ENCODE results near the gene HOXD8.

HOXD8 gene

DNA sequence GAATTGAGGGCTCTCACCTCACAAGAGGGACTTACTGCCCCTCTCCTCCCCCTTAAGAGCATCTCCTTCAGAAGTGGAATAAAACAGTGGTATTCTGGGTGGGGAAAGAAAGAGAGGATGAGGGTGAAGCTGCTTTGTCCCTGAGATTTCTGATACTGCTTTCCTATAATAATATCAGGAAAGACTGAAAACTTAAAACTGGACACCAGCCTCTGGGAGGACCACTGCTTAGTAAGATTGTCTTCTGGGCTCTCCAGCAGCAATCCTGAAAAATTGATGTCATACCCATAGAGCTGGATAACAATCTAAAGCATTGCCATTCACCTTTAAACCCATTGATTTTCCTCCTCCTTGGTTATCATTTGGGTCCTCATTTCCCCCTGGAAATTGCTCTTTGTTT lies 17.1 kb downstream of the HOXD8 start:
- DNase-seq (ENCODE audit: low spot score) = no peak

DNA sequence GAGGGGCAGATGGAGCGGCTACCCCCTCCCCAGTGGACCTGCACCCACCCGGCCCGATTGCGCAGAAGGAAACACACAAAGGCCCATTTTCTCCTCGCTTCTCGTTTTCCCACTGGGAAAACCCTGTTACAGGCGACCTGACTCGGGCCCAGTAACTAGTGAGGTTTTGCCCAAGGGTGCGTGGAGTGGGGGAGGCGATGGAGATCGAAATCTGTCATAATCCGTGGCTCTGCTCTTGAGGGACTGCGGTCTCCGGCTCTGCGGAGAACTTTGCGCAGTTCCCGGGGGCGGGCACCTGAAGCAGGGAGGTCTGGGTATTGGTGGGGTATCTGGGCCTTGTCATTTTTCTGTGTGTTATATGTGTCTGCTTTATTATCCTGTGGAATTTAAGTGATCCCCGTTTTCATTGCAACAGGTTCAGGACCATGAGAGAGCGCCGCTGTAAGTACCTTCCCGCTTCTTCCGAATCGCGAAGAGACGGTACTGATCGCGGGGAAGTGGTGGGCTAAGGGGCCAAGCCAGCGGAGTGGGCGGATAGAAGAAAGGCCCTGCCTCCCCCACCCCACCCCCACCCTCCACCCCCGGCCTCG lies 17.8 kb downstream of the HOXD8 start:
- no peak for DNase-seq (ENCODE audit: low spot score)

DNA sequence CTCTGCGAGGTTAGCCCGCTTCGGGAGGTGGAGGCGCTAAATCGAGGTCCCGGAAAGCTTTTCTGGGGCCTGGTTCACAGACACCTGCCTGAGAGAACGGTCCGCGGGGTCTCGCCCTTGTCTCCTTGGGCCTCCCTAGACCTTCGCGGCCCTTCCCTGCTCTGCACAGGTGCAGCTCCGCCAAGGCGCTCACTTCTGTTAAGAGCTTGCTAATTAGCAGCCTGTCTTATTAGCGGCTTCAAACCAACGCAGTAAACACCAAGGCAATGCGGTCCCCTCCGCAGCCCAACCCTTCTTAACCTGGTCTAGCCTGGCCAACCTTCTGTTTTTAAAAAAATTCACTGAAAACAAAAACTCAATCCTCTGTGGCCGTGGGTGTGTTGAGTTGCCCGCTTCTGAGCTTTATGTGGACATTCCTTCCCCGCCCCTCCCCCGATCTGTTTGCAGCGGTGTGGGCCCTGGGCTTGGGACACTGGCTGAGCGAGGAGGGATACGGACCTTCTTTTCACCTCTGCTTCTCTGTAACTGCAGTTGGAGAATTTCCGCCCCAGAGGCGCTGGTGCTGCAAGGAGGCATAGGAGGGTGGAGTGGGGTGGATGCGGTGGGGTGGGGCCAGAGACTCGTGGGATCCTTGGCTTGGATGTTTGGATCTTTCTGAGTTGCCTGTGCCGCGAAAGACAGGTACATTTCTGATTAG lies 18.4 kb downstream of the HOXD8 start:
- DNase-seq (ENCODE audit: low spot score) = no peak

DNA sequence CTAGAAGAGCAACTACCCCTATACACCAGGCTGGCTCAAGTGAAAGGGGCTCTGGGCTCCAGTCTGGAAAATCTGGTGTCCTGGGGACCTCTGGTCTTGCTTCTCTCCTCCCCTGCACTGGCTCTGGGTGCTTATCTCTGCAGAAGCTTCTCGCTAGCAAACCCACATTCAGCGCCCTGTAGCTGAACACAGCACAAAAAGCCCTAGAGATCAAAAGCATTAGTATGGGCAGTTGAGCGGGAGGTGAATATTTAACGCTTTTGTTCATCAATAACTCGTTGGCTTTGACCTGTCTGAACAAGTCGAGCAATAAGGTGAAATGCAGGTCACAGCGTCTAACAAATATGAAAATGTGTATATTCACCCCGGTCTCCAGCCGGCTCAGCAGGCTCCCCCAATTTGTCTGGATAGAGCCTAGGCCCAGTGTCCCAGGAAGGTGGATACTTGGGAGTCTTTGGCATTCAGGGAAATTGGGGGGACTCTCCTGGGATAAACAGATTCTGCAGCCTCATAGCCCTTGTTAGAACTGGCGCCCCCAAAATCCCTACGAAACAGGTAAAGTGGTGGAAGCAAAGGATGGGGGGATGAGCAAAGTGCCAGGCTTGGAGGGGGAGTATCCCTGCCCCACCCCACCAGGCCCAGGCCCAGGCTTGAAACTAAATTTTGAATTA lies 19.4 kb downstream of the HOXD8 start:
- DNase-seq (ENCODE audit: low spot score) = no peak

DNA sequence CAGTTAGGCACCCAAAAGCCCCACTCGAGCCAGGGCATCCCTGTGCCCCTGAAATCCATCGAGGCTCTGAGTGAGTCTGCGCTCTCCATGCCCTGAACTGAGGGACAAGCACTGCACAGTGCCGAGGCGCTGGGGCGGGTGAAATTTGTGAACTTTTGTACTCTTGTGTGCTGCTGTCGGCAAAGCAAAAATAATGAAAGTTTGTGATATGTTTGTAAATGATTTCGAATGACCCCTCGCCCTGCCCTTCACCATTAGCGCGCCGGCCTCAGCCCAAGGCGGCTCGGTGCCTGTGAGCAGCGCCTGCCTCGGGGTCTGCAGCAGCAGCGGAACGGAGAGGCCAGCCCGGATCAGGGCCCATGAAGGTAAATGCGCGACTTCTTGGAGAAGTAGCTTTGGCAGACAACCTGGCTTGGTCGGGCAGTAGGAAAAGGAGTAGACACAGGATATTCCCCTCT lies 20.0 kb downstream of the HOXD8 start:
- no peak for DNase-seq (ENCODE audit: low spot score)

DNA sequence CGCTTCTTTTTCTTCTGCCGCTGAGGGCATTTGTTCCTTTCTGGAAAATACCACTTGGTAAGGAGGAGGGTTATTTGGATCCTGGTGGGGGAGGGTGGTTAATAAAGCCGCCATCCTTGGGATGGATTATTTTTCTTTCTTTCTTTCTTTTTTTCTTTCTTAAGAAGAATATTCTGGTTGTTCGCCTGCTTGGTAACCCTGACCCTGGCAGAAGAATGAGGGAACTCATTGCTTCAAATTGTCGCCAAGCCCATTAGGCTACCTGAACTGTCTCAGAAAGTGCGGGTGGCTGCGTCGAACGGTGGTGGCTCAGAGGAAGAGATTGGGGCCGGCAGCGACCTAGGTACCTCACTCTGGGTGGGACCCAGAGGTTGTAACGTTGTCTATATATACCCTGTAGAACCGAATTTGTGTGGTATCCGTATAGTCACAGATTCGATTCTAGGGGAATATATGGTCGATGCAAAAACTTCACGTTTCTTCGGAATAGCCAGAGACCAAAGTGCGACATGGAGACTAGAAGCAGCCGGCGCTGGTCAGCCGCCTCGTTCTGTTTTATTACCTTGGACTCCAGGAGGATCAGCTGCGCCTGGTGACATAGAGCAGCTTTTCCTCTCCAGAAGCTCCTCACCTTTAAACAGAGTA lies 20.6 kb downstream of the HOXD8 start:
- no peak for DNase-seq (ENCODE audit: low spot score)

DNA sequence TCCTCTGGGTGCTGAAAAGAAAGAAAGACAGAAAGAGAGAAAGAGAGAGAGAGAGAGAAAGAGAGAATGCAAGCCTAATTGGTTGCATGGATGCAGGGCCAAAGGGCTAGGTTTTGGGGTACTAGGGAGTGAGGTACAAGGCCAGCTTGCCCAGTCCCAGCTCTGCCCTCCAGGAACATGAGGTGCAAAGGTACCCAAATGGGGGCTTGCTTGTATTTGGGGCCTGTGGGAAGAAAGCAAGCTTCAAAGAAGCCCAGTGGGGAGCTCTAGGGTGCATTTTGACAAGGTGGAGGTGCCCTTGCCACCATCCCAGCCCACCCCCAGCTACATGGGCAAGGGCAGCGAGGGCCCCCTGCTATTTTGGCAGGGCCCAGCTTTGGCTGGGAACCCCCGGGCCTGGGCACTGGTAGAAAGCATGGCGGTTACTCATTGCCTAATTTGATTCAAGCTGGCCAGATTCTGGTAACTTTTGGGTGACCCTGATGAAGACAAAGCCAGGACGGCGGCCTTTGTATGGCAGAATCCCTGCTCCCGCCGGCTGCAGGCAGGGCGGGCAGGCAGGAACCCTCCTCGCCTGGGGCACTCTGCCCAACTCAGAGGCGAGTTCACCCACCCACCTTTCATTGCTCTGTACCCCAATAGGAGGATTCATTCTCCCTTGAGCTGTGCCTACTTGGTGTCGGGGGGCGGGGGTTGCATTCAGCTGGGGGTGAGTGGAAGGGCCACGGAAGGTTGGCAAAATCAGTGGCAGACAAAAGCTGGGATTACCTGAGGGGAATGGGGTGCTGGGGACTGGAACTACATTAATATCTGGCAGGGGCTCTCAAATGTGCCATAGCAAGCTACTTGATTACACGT lies 21.3 kb downstream of the HOXD8 start:
- no peak for DNase-seq (ENCODE audit: low spot score)

DNA sequence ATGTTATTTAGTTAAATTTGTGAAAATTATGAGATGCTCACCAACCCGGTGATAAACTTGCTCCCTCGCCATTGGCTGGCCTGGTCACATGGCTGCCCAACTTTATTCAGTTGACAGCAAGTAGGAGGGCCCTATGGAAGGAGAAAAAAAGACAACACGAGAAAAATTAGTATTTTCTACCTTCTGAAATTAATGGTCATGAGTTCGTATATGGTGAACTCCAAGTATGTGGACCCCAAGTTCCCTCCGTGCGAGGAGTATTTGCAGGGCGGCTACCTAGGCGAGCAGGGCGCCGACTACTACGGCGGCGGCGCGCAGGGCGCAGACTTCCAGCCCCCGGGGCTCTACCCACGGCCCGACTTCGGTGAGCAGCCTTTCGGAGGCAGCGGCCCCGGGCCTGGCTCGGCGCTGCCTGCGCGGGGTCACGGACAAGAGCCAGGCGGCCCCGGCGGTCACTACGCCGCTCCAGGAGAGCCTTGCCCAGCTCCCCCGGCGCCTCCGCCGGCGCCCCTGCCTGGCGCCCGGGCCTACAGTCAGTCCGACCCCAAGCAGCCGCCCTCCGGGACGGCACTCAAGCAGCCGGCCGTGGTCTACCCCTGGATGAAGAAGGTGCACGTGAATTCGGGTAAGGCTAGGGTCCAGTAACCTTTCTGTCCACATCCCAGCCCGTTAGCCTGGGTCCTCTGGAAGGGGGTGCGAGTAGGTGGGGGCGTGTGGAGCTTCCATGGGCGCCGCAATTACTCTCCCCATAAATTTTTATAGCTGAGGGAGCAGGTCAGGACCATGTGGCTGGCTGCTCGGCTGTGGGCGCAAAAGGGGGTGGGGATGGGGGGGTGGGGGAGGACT lies 22.2 kb downstream of the HOXD8 start, which contains the start of gene HOXD4:
HOXD4 (plus strand) TSS at position 109 of the 846 bp plus-strand sequence; CDS start at position 193, 84 bp downstream.
- no peak for DNase-seq (ENCODE audit: low spot score)

DNA sequence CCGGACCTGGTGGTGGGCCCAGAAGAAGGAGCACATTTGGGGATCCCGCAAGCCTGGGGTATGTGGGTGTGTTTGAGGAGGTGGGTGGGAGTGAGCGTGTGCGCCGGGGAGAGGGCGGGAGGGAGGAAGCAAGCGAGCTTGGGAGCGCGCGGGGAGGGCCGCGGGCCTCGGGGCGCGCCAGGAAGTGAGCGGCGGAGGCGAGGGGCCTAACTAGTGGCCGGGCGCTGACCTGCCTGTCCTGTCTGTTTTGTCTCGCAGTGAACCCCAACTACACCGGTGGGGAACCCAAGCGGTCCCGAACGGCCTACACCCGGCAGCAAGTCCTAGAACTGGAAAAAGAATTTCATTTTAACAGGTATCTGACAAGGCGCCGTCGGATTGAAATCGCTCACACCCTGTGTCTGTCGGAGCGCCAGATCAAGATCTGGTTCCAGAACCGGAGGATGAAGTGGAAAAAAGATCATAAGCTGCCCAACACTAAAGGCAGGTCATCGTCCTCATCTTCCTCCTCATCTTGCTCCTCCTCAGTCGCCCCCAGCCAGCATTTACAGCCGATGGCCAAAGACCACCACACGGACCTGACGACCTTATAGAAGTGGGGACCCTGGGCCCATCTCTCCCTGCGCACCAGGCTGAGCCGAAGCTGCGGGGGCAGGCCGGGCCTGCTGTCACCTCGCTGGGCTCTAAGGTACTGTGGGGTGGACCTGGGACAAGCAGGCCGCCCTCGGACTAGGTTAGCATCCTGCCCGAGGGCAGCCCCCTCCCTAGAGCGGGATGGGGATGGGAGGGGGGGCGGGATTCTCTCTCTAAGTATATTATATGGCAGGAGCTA lies 23.1 kb downstream of the HOXD8 start:
- DNase-seq (ENCODE audit: low spot score) = no peak

DNA sequence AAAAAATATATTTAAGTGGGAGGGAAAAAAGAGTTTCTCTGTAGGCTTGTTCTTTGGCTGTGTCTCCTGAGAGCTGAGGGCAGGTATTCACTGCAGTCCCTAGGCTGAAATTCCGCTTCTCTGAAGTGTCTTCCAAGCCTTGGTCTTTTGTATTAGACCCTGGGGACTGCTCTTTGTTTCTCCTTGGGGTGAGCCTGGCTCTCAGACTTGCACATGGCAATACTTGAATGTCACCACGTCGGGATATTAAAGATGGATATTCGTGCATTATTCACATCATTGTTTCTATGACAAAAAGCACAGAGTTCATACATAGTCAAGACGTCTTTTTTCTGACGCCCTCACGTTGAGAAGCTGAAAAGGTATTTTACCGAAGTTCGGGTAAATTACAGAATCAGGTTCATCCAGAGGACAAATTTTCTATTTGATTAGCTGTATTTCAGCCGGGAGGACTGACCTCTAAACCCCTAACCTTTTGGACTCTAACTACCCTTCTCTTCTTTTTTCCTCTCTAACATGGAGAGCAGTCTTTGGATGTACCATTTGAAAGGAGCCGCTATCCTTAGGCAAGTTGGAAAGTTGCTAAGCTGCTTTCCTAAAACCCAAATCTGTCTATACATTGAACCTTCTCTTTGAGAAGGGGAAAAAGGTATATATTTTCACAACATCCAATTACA lies 25.2 kb downstream of the HOXD8 start:
- DNase-seq (ENCODE audit: low spot score) = no peak

DNA sequence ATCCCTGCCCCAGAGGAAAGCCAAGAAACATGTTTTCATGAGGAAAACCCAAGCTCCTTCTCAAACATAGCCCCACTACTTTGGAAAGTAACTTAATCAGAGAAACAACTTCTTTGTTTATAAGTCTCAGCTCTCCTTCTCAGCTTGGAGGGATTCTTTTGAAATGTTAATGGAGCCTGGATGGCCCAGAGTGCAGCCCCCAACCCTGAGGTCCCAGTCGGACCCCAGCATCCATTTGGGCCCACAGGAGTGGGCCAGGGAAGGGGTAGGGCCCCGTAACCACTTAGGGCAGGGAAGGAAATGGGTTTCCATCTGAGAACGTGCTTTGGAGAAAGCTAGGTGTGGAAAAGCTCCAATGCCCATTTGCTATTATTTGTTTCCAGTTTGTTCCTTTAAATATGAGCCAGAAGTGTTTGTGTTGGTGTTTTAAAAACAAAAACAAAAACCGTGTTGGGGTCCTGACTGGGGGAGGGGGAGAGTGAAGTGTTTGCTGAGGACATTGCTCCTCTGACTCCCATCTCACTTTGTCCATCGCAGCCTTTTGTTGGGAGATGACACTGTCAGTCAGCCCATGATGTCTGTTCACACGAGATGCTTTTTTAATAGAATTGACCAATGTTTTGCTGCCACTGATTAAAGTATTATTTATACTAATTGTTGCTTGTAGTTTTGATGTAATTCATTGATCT lies 26.0 kb downstream of the HOXD8 start:
- DNase-seq (ENCODE audit: low spot score) = no peak

DNA sequence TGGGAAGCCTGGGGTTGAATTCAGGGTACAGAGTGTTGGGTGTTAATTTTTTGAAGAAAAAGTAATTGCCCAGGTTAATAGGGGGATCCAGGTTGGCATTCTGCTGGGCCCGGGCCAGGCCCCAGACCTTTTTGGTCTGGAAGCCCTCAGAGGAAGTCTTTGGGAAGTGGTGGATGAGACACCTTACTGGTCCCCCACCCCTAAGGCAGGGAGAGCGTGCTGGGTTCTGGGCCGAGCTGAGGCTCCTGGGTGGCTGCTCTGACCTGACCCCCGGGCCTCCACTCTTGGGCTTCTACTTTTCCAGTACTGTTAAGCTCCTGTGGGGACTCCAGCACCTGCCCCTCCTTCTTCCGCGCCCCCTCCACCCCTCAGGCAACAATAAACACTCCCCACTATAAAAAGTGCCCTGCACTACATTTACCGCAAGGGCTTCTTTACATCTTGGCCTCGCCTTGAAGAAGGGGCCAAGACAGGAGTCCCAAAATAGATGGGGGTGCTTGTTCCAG lies 26.8 kb downstream of the HOXD8 start:
- no peak for DNase-seq (ENCODE audit: low spot score)

DNA sequence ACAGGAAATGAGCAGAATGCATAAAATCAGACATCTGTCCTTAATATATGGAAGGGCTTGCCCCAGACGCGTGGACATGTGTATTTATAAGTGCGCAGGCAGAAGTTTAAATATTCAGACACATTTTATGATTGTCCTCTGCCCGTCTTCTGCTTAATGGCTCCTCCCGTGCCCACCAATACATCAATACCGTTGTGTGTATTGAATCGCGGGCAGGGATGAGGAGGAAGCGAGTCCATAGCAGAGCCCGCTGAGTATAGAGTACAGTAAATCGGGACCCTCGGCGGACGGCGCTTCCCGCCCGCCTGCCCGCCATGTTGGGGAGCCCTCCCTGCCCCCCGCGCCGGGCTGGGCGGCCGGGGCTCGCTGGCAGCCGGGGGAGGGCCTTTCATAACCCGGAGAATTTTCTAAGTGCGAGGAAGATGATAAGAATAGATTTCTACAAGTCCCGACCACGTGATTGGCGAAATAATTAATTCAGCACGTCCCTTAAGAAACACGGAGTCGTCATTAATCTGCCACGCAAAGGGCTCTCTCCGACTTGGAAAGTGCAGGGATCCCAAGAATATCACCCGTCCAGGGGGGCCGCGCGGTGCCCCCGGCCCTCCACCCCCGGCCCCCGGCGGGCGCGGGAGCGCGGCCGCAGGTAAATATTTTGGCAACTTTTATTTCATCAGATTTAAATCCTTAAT lies 27.4 kb downstream of the HOXD8 start, which contains the start of gene HOXD3:
HOXD3 (plus strand) TSS at position 501 of the 692 bp plus-strand sequence. CDS start 11,808 bp downstream, outside the sequence.
- DNase-seq (ENCODE audit: low spot score) = no peak

DNA sequence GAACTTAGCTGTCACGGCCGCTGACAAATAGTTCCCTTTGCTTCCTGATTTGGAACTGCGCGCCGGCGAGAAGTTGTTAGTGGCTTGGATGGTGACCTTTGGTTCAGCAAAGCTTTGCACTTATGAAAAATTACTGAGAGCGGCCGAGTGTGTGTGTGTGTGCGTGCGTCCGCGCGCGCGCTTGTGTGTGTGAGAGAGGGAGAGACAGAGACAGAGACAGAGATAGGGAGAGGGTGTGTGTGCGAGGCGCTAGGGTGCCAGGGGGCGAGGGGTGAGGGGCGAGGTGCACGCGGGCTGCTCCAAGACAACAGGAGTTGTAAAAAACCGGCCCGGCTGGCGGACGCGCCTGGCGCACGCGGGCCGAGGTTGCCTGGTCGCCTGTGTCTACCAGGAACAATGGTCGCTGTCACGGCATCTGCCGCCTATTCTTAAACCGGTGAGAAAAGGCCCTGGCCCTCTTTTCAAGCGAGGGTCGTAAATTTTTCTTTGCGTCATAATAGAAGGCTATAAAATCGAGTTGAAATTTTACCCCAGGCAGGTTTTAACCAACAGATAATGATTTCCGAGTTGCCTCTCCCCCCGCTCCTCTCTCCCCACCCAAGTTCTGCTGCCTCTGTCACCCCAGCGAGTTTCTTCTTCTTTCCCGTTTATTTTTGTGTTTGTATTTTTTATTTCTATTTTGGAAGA lies 28.1 kb downstream of the HOXD8 start:
- no peak for DNase-seq (ENCODE audit: low spot score)

DNA sequence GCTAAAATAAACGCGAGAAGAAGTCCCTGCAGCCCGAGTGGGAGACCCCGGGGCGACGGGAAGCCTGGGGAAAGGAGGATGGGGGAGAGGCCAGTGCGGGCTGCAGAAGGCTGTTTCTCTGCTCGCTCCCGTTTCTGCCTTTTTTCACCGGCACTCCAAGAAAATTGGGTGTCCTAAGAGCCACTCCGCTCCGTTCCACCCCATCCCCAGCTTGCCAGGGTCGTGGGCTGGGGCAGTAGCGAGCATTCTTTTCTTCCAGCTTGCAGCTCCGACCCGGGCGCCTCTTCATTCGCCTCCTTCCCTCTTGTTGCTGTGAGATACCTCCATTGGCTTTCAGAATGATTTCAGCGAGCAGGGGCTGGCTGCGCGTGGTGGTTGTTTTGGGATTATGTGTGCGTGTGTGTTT lies 28.7 kb downstream of the HOXD8 start:
- no peak for DNase-seq (ENCODE audit: low spot score)

DNA sequence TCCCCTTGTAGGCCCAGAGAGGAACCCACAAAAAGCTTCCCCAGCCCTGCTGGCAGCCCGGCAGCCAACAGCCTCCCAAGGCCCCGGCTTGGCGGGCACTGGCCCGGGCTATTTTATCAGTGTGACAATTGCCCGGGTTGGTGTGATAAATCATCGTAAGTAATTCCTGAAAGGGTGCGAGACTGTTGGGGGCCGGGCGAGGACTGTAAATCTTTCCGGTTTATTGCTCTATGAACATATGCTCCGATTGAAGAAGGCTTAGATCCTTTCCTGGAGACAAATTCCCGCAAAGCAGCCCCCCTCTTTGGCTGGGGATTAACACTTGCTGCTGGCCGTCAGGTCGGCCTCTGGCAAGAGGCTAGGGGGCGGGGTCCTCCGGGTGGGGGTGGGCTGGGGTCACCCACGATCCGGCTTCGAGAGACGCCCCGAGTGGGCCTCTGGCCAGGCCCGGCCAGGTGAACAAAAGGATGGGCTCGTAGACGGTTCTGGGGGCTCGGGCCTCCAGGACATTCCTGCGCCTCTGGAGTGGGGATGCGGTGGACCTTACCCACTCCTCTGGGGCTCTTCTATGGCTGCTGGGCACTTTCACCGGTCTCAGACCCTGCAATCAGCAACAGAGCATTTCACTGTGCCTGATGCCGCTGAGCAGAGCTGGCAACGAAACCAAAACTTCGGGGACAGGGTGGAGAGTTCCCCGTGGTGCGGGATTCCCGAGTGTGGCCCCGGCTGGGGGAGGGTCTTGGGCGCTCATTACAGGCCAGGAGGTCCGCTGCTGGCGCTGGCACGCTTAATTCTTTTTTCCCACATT lies 29.6 kb downstream of the HOXD8 start:
- DNase-seq (ENCODE audit: low spot score) = no peak

All from SK-N-DZ (cell line).